Urinary bladder (tissue), 4 donors: Measurements from ENCODE around the gene NT5DC1. TPM values are rescaled to one million over a fixed set of nuclear protein-coding genes. Genes with fewer than 3 reads are reported as not detected.

Experiments
- DNase-seq: peaks from one replicate; pipeline ENCODE4 v3.0.0-alpha.2; 2015; ENCODE audit errors: extremely low spot score
- H3K27ac ChIP-seq: one replicate; pipeline ENCODE4 v1.5.1; 2013; ENCODE audit warnings: low read depth, mild to moderate bottlenecking, moderate library complexity
- H3K36me3 ChIP-seq: one replicate; pipeline ENCODE4 v1.6.1; 2013; ENCODE audit warnings: mild to moderate bottlenecking, moderate library complexity; ENCODE audit not compliant: insufficient read depth
- H3K4me1 ChIP-seq: one replicate; pipeline ENCODE4 v1.6.1; 2013; ENCODE audit warnings: mild to moderate bottlenecking, moderate library complexity; ENCODE audit not compliant: insufficient read depth
- H3K4me3 ChIP-seq: one replicate; pipeline ENCODE4 v1.5.1; 2013; ENCODE audit warnings: low read depth, low read length
- WGBS: extraction: QIAGEN DNeasy Blood & Tissue Kit; methylation state at CpG from one replicate; pipeline ENCODE4 v1.1.7; 2013; 5-methylcytosine and 5-hydroxymethylcytosine counted together
- polyA plus RNA-seq: library from polyadenylated mRNA; stranded (reverse); fragments of 200-250 nt; gene quantifications from one replicate; pipeline ENCODE4 v1.2.3, GENCODE V29; 2013
- total RNA-seq: library from RNA; depleted of rRNA; stranded (reverse); fragments of >200 nt; gene quantifications from one replicate; pipeline ENCODE4 v1.2.3, GENCODE V29; 2014
- donor health status: healthy with polysubstance abuse.
- donor health status: healthy.

Gene NT5DC1
- total and polyA plus RNA-seq, 2 donors: 14.3 to 22.5 TPM

- Histone ChIP-seq H3K4me1 (no peaks in the 10 kb centered on the region), H3K27ac (no peak overlapping the region), H3K36me3 (no peaks in the 10 kb centered on the region), H3K4me3 (no peak overlapping the region)
- WGBS: 58% methylated on average over 17 of the region's 17 CpGs
- peak; percentile 82 for DNase-seq
Measured at GRCh38 chr6:116229287-116229913, 128.7 kb downstream of the NT5DC1 start.

- H3K4me3 ChIP-seq: no peak overlapping the region
- DNase-seq: no peak
- no peaks in the 10 kb centered on the region for H3K4me1 ChIP-seq
- 80% methylated on average over 3 of the region's 3 CpGs for WGBS
- H3K36me3 ChIP-seq: peaks cover 4% of the 10 kb centered on the region
- H3K27ac ChIP-seq: no peak overlapping the region
Measured at GRCh38 chr6:116234689-116235088, 134.0 kb downstream of the NT5DC1 start.

- H3K27ac ChIP-seq: no peak overlapping the region
- H3K4me3 ChIP-seq: no peak overlapping the region
- no peak for DNase-seq
- peaks cover 4% of the 10 kb centered on the region for H3K36me3 ChIP-seq
- 66% methylated on average over 2 of the region's 2 CpGs for WGBS
- no peaks in the 10 kb centered on the region for H3K4me1 ChIP-seq
Measured at GRCh38 chr6:116238083-116238482, 137.4 kb downstream of the NT5DC1 start.

- H3K4me3 ChIP-seq: no peak overlapping the region
- H3K4me1 ChIP-seq: no peaks in the 10 kb centered on the region
- 97% methylated on average over 2 of the region's 2 CpGs for WGBS
- no peak for DNase-seq
- no peak overlapping the region for H3K27ac ChIP-seq
- H3K36me3 ChIP-seq: peaks cover 4% of the 10 kb centered on the region
Measured at GRCh38 chr6:116239256-116239655, 138.6 kb downstream of the NT5DC1 start.

- Histone ChIP-seq H3K4me3 (no peak overlapping the region), H3K4me1 (no peaks in the 10 kb centered on the region), H3K36me3 (peaks cover 4% of the 10 kb centered on the region), H3K27ac (no peak overlapping the region)
- no peak for DNase-seq
- 98% methylated on average over 1 of the region's 1 CpG for WGBS
Measured at GRCh38 chr6:116239856-116240255, 139.2 kb downstream of the NT5DC1 start.

- Histone ChIP-seq H3K4me1 (no peaks in the 10 kb centered on the region), H3K36me3 (no peaks in the 10 kb centered on the region), H3K27ac (no peak overlapping the region), H3K4me3 (no peak overlapping the region)
- WGBS: 86% methylated on average over 4 of the region's 4 CpGs
- DNase-seq: peak; percentile 11
Measured at GRCh38 chr6:116244284-116244683, 143.6 kb downstream of the NT5DC1 start.

GRCh38 chr6:116246089-116246488 is 145.4 kb downstream of the NT5DC1 start:
- Histone ChIP-seq H3K27ac (no peak overlapping the region), H3K4me3 (no peak overlapping the region), H3K4me1 (peaks cover 2% of the 10 kb centered on the region), H3K36me3 (no peaks in the 10 kb centered on the region)
- DNase-seq: no peak
- WGBS: 80% methylated on average over 4 of the region's 4 CpGs

GRCh38 chr6:116247285-116247684 is 146.6 kb downstream of the NT5DC1 start:
- peaks cover 2% of the 10 kb centered on the region for H3K4me1 ChIP-seq
- no peak for DNase-seq
- H3K27ac ChIP-seq: no peak overlapping the region
- H3K4me3 ChIP-seq: no peak overlapping the region
- no peaks in the 10 kb centered on the region for H3K36me3 ChIP-seq

- Histone ChIP-seq H3K27ac (no peak overlapping the region), H3K4me1 (peaks cover 2% of the 10 kb centered on the region), H3K36me3 (no peaks in the 10 kb centered on the region), H3K4me3 (no peak overlapping the region)
- DNase-seq: no peak
- WGBS: 95% methylated on average over 2 of the region's 2 CpGs
Measured at GRCh38 chr6:116248577-116248976, 147.9 kb downstream of the NT5DC1 start.

GRCh38 chr6:116251568-116252384 is 151.1 kb downstream of the NT5DC1 start:
- Histone ChIP-seq H3K4me1 (peaks cover 2% of the 10 kb centered on the region), H3K4me3 (no peak overlapping the region), H3K36me3 (no peaks in the 10 kb centered on the region), H3K27ac (no peak overlapping the region)
- 60% methylated on average over 6 of the region's 6 CpGs for WGBS
- no peak for DNase-seq

GRCh38 chr6:116253188-116253504 is 152.5 kb downstream of the NT5DC1 start:
- Histone ChIP-seq H3K4me3 (peak overlapping the region; percentile 51), H3K36me3 (no peaks in the 10 kb centered on the region), H3K4me1 (peaks cover 2% of the 10 kb centered on the region), H3K27ac (no peak overlapping the region)
- DNase-seq: no peak
- WGBS: 36% methylated on average over 11 of the region's 11 CpGs

- Histone ChIP-seq H3K27ac (peak within 1 kb of the TSS; percentile 59), H3K36me3 (no peaks in the 10 kb centered on the region), H3K4me3 (peak within 1 kb of the TSS; percentile 51), H3K4me1 (peaks cover 2% of the 10 kb centered on the region)
- DNase-seq: peak; percentile 97
- under 1% methylated on average over 53 of the region's 53 CpGs for WGBS
Measured at GRCh38 chr6:116253505-116254296, 153.0 kb downstream of the NT5DC1 start, which contains the start of gene TSPYL4. TSPYL4 (minus strand) TSS chr6:116254075; CDS start chr6:116254008, 67 bp downstream.

- WGBS: 7% methylated on average over 4 of the region's 4 CpGs
- peak overlapping the region; percentile 51 for H3K4me3 ChIP-seq
- H3K4me1 ChIP-seq: peaks cover 2% of the 10 kb centered on the region
- H3K27ac ChIP-seq: peak overlapping the region; percentile 59
- no peaks in the 10 kb centered on the region for H3K36me3 ChIP-seq
- peak; percentile 13 for DNase-seq
Measured at GRCh38 chr6:116254297-116255056, 153.8 kb downstream of the NT5DC1 start.
